Fibroblast of the conjunctiva (primary cell): Measurements from ENCODE around the gene ACAN.

Source experiments
- DNase-seq: peaks from one replicate; pipeline ENCODE4 v3.0.0-alpha.2; 2010; ENCODE audit warnings: low read depth

The ACAN gene

GRCh38 chr15:88843334-88843733 lies 40.1 kb downstream of the ACAN start:
- no peak for DNase-seq

GRCh38 chr15:88844749-88845386 lies 41.6 kb downstream of the ACAN start:
- DNase-seq, result no peak

GRCh38 chr15:88845616-88846015 lies 42.4 kb downstream of the ACAN start:
- DNase-seq, result no peak

GRCh38 chr15:88847144-88847543 lies 43.9 kb downstream of the ACAN start:
- DNase-seq, result no peak

- DNase-seq, result no peak
Observed at GRCh38 chr15:88848203-88848602, 45.0 kb downstream of the ACAN start.

- no peak for DNase-seq
Observed at GRCh38 chr15:88849376-88850072, 46.3 kb downstream of the ACAN start.

- DNase-seq, result no peak
Observed at GRCh38 chr15:88852476-88852875, 49.2 kb downstream of the ACAN start.

GRCh38 chr15:88858934-88859333 lies 55.7 kb downstream of the ACAN start:
- DNase-seq, result no peak

- no peak for DNase-seq
Observed at GRCh38 chr15:88859550-88859949, 56.3 kb downstream of the ACAN start.

GRCh38 chr15:88860212-88860611 lies 57.0 kb downstream of the ACAN start:
- DNase-seq, result no peak

- DNase-seq, result no peak
Observed at GRCh38 chr15:88863412-88863811, 60.2 kb downstream of the ACAN start.

GRCh38 chr15:88864861-88865497 lies 61.7 kb downstream of the ACAN start:
- no peak for DNase-seq

- no peak for DNase-seq
Observed at GRCh38 chr15:88865498-88866099, 62.4 kb downstream of the ACAN start.

GRCh38 chr15:88866295-88866881 lies 63.2 kb downstream of the ACAN start:
- DNase-seq, result no peak

GRCh38 chr15:88871313-88871712 lies 68.1 kb downstream of the ACAN start:
- no peak for DNase-seq

- DNase-seq, result no peak
Observed at GRCh38 chr15:88872106-88872505, 68.9 kb downstream of the ACAN start.

GRCh38 chr15:88872706-88873105 lies 69.5 kb downstream of the ACAN start:
- no peak for DNase-seq

GRCh38 chr15:88873786-88874185 lies 70.5 kb downstream of the ACAN start:
- no peak for DNase-seq

GRCh38 chr15:88874275-88874674 lies 71.0 kb downstream of the ACAN start:
- DNase-seq, result no peak

GRCh38 chr15:88874684-88875083 lies 71.4 kb downstream of the ACAN start:
- DNase-seq, result no peak

GRCh38 chr15:88876573-88876972 lies 73.3 kb downstream of the ACAN start:
- no peak for DNase-seq

- DNase-seq, result no peak
Observed at GRCh38 chr15:88877415-88877814, 74.2 kb downstream of the ACAN start.

- DNase-seq, result no peak
Observed at GRCh38 chr15:88877906-88878305, 74.7 kb downstream of the ACAN start.
